ENCODE data around the gene IL37.

DNA sequence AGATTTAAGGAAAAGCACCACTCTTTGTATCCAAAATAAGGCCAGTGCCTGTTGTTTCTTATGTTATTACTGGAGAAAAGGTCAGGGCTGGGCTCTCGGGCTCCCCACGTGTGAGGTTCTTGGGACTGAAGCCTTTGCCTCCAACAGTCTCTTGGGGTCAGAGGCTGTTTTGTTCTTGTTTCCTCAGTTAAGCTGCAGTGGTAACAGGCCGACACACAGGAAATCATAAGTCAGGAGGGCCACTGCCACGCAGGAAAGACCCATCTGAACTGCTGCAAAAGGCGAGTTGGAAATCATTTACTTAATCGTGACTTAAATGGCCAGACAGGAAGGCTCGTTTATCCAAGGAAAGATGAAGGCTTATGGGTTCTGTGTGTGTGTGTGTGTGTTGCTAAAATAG lies 30.3 kb upstream of the IL37 start:
- TF ChIP-seq, protein P1, sequence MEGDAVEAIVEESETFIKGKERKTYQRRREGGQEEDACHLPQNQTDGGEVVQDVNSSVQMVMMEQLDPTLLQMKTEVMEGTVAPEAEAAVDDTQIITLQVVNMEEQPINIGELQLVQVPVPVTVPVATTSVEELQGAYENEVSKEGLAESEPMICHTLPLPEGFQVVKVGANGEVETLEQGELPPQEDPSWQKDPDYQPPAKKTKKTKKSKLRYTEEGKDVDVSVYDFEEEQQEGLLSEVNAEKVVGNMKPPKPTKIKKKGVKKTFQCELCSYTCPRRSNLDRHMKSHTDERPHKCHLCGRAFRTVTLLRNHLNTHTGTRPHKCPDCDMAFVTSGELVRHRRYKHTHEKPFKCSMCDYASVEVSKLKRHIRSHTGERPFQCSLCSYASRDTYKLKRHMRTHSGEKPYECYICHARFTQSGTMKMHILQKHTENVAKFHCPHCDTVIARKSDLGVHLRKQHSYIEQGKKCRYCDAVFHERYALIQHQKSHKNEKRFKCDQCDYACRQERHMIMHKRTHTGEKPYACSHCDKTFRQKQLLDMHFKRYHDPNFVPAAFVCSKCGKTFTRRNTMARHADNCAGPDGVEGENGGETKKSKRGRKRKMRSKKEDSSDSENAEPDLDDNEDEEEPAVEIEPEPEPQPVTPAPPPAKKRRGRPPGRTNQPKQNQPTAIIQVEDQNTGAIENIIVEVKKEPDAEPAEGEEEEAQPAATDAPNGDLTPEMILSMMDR (IDR thresholded peaks at IDR 0.05) = no peak
- TF ChIP-seq POLR2A (IDR thresholded peaks at IDR 0.05) = no peak
- no peak for TF ChIP-seq POLR2AphosphoS5 (IDR thresholded peaks at IDR 0.05)
